A673 (cell line): Measurements from ENCODE around the gene ZMYND8. TPM values are rescaled to one million over a fixed set of nuclear protein-coding genes. Genes with fewer than 3 reads are reported as not detected.
A peak's percentile ranks its signal among the peaks of the same experiment; 100 is the strongest.

Experiments used
- BruUV-seq: library from RNA; stranded (reverse); fragments of 400-500 nt; replicated peaks from 2 replicates; lab custom pipeline; 2021; lab: Mats Ljungman, UMichigan
- CTCF ChIA-PET: fragments of 300-600 bp; sonication (Branson Sonifier 250); formaldehyde crosslinking; loops from one replicate; lab custom pipeline; 2022; ENCODE audit warnings: antibody characterized with exemption; lab: Charles Lee
- POLR2A ChIA-PET: fragments of 300-600 bp; sonication (Branson Sonifier 250); formaldehyde crosslinking; loops from one replicate; lab custom pipeline; 2022; ENCODE audit warnings: antibody characterized with exemption; ENCODE audit not compliant: low non-redundant PET; lab: Charles Lee
- DNase-seq: peaks from one replicate; pipeline ENCODE4 v3.0.0-alpha.2; 2015; ENCODE audit warnings: low spot score
- H3K27ac ChIP-seq: fragments of 200-600 bp; sonication (generic); 2 replicates; pipeline ENCODE4 v1.5.1; 2016; ENCODE audit warnings: mixed run types, low read depth, mild to moderate bottlenecking, mixed read lengths, antibody characterized with exemption, low read length; ENCODE audit not compliant: poor library complexity, severe bottlenecking
- H3K27me3 ChIP-seq: fragments of 200-600 bp; sonication (generic); replicated peaks from 2 replicates; pipeline ENCODE4 v1.6.1; 2017; ENCODE audit warnings: mixed run types, low read depth, mild to moderate bottlenecking, mixed read lengths, antibody characterized with exemption, low read length; ENCODE audit not compliant: insufficient read depth, poor library complexity
- H3K36me3 ChIP-seq: fragments of 200-600 bp; sonication (generic); 2 replicates; pipeline ENCODE4 v1.6.1; 2016; ENCODE audit warnings: mixed run types, mild to moderate bottlenecking, mixed read lengths, antibody characterized with exemption, low read length; ENCODE audit not compliant: insufficient read depth, poor library complexity, severe bottlenecking
- H3K4me1 ChIP-seq: fragments of 200-600 bp; sonication (generic); 2 replicates; pipeline ENCODE4 v1.6.1; 2017; ENCODE audit warnings: mixed run types, mild to moderate bottlenecking, mixed read lengths, antibody characterized with exemption, low read length; ENCODE audit not compliant: insufficient read depth, poor library complexity, severe bottlenecking
- H3K4me3 ChIP-seq: fragments of 200-600 bp; sonication (generic); 2 replicates; pipeline ENCODE4 v1.5.1; 2016; ENCODE audit warnings: low read depth, mixed run types, mild to moderate bottlenecking, mixed read lengths, low read length; ENCODE audit not compliant: poor library complexity, severe bottlenecking
- H3K9me3 ChIP-seq: fragments of 200-600 bp; sonication (generic); 2 replicates; pipeline ENCODE4 v1.6.1; 2016; ENCODE audit warnings: mixed run types, low read depth, mild to moderate bottlenecking, mixed read lengths, antibody characterized with exemption, low read length; ENCODE audit not compliant: poor library complexity, severe bottlenecking
- CTCF ChIP-seq: fragments of 300-800, 200-600 bp; sonication (generic); conservative IDR thresholded peaks from 2 replicates; pipeline ENCODE4 v1.5.1; 2017; ENCODE audit warnings: low read depth, mild to moderate bottlenecking, antibody characterized with exemption, low read length, moderate library complexity, mixed read lengths
- EZH2 ChIP-seq: fragments of 200-600 bp; sonication (generic); IDR thresholded peaks from 2 replicates; pipeline ENCODE4 v1.6.1; 2017; ENCODE audit warnings: borderline replicate concordance, low read depth, mild to moderate bottlenecking, mixed read lengths, antibody characterized with exemption, low read length; ENCODE audit not compliant: poor library complexity, severe bottlenecking
- intact Hi-C: fragments of 100-400 bp; cut with micrococcal nuclease; formaldehyde crosslinking; loops from one replicate; pipeline ENCODE4 v1.10.0; 2022; ENCODE audit not compliant: unreplicated experiment
- total RNA-seq: library from RNA; stranded (reverse); gene quantifications from 2 replicates; pipeline ENCODE4 v1.2.3, GENCODE V29; 2021

ZMYND8 gene
- total RNA-seq, 1 experiment from 2014 or later = 31.3 TPM

DNA sequence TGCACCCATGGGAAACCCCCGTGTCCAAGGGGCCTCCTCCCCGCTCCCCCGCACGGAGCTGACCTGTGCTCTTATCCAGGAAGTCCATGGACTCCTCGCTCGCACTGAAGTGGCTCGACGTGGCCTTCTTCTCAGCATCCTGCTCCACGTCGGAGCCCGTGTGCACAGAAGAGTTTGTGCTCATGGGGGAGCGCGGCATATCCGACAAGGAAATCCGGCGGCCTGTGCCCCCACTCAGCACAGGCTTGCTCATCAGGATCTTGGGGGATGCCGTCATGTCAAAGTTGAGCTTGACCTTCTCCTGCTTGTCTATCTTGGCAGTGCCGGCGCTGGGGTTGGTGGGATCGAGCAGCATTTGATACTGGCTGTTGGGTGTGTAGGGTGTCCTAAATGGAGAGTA is 80.2 kb downstream of the ZMYND8 start:
- no peaks in the 10 kb centered on the region for H3K9me3 ChIP-seq
- ChIA-PET POLR2A (no interaction called here), CTCF (interaction anchor here (6.7 kb wide), 1 partner anchor 108 kb away, joined by 87 read pairs; no protein-coding TSS in a partner anchor)
- peaks cover 11% of the 10 kb centered on the region for H3K36me3 ChIP-seq
- intact Hi-C loops = no loop called here
- BruUV-seq = no TSS peak
- H3K27me3 ChIP-seq = no peaks in the 10 kb centered on the region
- H3K4me1 ChIP-seq = peaks cover 13% of the 10 kb centered on the region
- no peak overlapping the region for H3K4me3 ChIP-seq
- no peak overlapping the region for H3K27ac ChIP-seq
- TF ChIP-seq EZH2 (no peak), CTCF (no peak)
- no peak for DNase-seq

DNA sequence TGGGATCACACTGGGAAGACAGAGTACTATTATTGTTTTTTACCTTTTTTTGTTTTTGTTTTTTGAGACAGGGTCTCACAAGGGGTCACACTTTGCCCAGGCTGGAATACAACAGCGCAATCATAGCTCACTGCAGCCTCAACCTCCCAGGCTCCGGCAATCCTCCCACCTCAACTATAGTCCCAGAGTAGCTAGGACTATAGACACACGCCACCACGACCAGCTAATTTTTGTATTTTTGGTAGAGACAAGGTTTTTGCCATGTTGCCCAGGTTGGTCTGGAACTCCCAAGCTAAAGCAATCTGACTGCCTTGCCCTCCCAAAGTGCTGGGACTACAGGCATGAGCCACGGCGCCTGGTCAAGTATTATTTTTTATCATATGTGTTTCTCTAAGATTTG is 81.0 kb downstream of the ZMYND8 start:
- no TSS peak for BruUV-seq
- CTCF ChIA-PET = interaction anchor here (6.7 kb wide), 1 partner anchor 108 kb away, joined by 87 read pairs; no protein-coding TSS in a partner anchor
- no peak overlapping the region for H3K4me3 ChIP-seq
- no peaks in the 10 kb centered on the region for H3K9me3 ChIP-seq
- H3K27ac ChIP-seq = no peak overlapping the region
- intact Hi-C loops = no loop called here
- POLR2A ChIA-PET = no interaction called here
- TF ChIP-seq EZH2 (no peak), CTCF (no peak)
- H3K4me1 ChIP-seq = peaks cover 13% of the 10 kb centered on the region
- no peak for DNase-seq
- H3K27me3 ChIP-seq = no peaks in the 10 kb centered on the region
- H3K36me3 ChIP-seq = peaks cover 11% of the 10 kb centered on the region

DNA sequence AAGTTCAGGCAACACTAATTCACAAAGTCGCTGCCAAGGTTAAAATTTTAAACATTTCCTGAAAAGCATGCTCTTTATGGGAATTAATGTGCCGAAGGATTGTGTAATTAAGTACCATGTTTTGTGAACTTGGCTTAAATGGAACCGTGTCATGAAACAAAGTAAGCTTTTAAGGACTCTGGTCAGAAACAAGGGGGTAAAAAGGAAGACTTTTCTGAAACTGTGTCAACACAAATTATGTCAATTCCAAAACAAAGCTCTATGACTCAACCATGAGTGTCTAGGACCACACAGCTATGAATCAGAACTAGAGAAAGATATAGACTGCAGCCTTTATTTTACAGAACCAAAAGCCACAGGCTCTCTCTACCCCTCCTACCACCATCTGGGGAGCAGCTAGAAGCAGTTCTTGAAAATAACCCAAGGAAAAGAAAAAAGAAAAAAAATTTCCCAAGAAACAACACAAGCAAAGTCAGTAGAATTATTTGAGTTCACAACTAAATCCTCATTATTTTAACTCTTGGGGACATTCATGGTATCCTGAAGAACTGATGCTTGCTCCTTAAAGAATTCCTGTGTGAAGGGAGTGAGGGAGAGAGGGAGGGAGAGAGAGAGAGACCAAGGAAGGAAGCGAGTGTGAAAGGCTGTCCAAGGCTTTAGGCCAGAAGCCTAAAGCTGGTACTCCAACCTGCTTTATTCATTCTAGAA is 81.9 kb downstream of the ZMYND8 start:
- no TSS peak for BruUV-seq
- POLR2A ChIA-PET = interaction anchor here (0.6 kb wide), 1 partner anchor 200 kb away, joined by 9 read pairs; no protein-coding TSS in a partner anchor
- H3K36me3 ChIP-seq = peaks cover 11% of the 10 kb centered on the region
- peak overlapping the region; percentile 60 for H3K27ac ChIP-seq
- peaks cover 13% of the 10 kb centered on the region for H3K4me1 ChIP-seq
- no peaks in the 10 kb centered on the region for H3K27me3 ChIP-seq
- TF ChIP-seq EZH2 (no peak), CTCF (no peak)
- intact Hi-C loops = loop anchor here (5.0 kb wide), 1 partner anchor 343 kb away; no protein-coding TSS in a partner anchor
- peak; percentile 51 for DNase-seq
- H3K9me3 ChIP-seq = no peaks in the 10 kb centered on the region
- H3K4me3 ChIP-seq = no peak overlapping the region
- CTCF ChIA-PET = interaction anchor here (0.9 to 6.7 kb wide), 2 partner anchors 109 to 347 kb away, joined by 4 to 87 read pairs; no protein-coding TSS in a partner anchor
